ENCODE measurements around the gene RAP1GAP. TPM values are rescaled to one million over a fixed set of nuclear protein-coding genes. Genes with fewer than 3 reads are reported as not detected.

Gene RAP1GAP
- total RNA-seq, 1 experiment from 2014 or later, result 13.4 TPM

DNA sequence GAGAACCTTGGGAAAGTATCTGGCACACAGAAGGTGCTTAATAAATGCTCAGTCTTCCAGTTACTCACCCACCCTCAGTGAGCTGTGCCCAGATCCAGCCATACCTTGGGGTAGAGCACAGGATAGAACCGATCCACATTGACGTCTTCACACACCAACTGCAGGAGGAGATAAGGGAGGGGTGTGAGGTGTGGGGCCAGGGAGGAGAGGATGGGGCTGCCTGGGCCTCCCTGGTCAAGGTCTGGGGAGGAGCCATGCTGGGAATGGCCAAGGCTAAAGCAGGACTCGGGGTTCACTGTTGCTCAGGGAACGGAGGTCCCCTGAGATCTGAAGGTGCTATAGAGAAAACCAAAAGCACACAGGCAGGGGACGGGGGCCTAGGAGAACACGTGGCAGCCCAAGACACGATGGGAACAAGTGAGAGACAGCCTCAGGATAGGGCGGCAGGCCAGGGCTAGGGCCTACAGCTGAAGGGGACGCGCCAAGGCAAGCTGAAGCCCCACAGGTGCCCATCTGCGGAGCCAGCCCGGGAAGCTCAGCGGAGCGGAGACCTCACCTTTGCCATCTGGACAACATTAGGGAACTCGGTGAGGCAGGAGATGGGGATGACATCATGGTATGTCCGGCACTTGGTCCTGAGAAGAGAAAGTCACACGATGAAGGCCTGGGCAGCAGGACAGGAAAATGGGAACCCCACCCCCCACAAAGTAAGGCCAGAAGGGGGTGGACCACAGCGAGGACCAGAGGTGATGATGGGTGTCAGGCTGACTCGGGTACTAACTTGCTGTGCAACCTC is 55.9 kb downstream of the RAP1GAP start:
- Histone ChIP-seq H3K9ac (ENCODE audit: low read length) (no peak overlapping the region), H3K4me1 (ENCODE audit: control insufficient read depth in 1 of 2, insufficient read depth in 2 of 2, low read length in 2 of 2) (peaks cover 8 to 12% of the 10 kb centered on the region in 2 experiments; a peak in 3 of 4 replicates), H3K79me2 (ENCODE audit: insufficient read depth, low read length) (no peaks in the 10 kb centered on the region), H2AFZ (ENCODE audit: low read depth, low read length, poor library complexity, severe bottlenecking) (no peak overlapping the region), H3K9me2 (ENCODE audit: insufficient read depth) (no peaks in the 10 kb centered on the region), H3K27ac (ENCODE audit: low read depth, low read length) (no peak overlapping the region), H3K9me3 (ENCODE audit: control insufficient read depth in 1 of 2, insufficient read depth in 1 of 2, low read depth in 1 of 2, low read length in 2 of 2) (no peaks in the 10 kb centered on the region), H3K4me3 (replicated peaks in 1 of 2; ENCODE audit: low read depth in 1 of 2, low read length in 2 of 2) (no peak overlapping the region), H3K4me2 (ENCODE audit: low read length) (no peak overlapping the region), H3K36me3 (ENCODE audit: control insufficient read depth in 1 of 2, insufficient read depth in 2 of 2, low read length in 2 of 2) (no peaks in the 10 kb centered on the region), H3K27me3 (ENCODE audit: insufficient read depth, low read length) (no peaks in the 10 kb centered on the region), H4K20me1 (ENCODE audit: insufficient read depth) (no peaks in the 10 kb centered on the region)
- no TSS peak for BruUV-seq (replicated peaks)
- CTCF ChIA-PET, result no interaction called here
- RAD21 ChIA-PET (ENCODE audit: low non-redundant PET in 1 of 2, low total read pairs in 2 of 2, uncharacterized antibody in 2 of 2, unreplicated experiment in 2 of 2), result no interaction called here
- intact Hi-C loops (cut with micrococcal nuclease), result no loop called here
- ATAC-seq, result no peak
- DNase-seq (ENCODE audit: low read depth, low spot score), result no peak
- POLR2A ChIA-PET, result no interaction called here
- TF ChIP-seq, protein P1, sequence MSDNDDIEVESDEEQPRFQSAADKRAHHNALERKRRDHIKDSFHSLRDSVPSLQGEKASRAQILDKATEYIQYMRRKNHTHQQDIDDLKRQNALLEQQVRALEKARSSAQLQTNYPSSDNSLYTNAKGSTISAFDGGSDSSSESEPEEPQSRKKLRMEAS (IDR thresholded peaks at IDR 0.05), result no peak
- TF ChIP-seq JUND (IDR thresholded peaks at IDR 0.05) (no peak), YY1 (IDR thresholded peaks at IDR 0.05; ENCODE audit: extremely low read depth, insufficient replicate concordance, low read depth, low read length) (no peak)
- TF ChIP-seq, protein P2, sequence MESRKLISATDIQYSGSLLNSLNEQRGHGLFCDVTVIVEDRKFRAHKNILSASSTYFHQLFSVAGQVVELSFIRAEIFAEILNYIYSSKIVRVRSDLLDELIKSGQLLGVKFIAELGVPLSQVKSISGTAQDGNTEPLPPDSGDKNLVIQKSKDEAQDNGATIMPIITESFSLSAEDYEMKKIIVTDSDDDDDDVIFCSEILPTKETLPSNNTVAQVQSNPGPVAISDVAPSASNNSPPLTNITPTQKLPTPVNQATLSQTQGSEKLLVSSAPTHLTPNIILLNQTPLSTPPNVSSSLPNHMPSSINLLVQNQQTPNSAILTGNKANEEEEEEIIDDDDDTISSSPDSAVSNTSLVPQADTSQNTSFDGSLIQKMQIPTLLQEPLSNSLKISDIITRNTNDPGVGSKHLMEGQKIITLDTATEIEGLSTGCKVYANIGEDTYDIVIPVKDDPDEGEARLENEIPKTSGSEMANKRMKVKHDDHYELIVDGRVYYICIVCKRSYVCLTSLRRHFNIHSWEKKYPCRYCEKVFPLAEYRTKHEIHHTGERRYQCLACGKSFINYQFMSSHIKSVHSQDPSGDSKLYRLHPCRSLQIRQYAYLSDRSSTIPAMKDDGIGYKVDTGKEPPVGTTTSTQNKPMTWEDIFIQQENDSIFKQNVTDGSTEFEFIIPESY (IDR thresholded peaks at IDR 0.05; ENCODE audit: extremely low read depth, insufficient replicate concordance, low read length), result no peak

DNA sequence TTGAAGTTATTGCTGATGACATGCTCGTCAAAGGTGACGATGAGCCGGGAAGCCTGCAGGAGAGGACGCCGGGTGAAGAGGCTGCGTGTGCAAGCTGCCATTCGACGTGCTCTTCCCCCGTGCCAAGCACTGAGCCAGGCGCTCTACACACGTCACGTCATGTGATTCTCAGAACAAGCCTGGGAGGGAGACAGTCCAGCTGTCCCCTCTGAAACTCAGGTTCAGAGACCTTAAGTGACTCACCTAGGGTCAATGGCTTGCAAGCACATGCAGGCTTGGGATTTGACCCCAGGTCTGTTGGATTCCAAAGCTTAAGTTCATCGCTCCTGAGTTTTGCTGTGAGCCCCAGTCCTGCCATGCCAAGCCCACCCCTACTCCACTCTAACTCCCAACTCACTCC is 57.1 kb downstream of the RAP1GAP start:
- TF ChIP-seq EZH2 (IDR thresholded peaks at IDR 0.05) (no peak), EGR1 (IDR thresholded peaks at IDR 0.05; ENCODE audit: low read depth) (no peak), POLR2AphosphoS5 (IDR thresholded peaks at IDR 0.05; ENCODE audit: low read depth, low read length) (no peak), JUND (IDR thresholded peaks at IDR 0.05) (no peak), SIN3A (IDR thresholded peaks at IDR 0.05; ENCODE audit: low read depth) (no peak), SP1 (IDR thresholded peaks at IDR 0.05; ENCODE audit: low read depth) (no peak), ZFX (IDR thresholded peaks at IDR 0.05) (no peak), ZNF274 (IDR thresholded peaks at IDR 0.05; ENCODE audit: low read depth, low read length) (no peak)
- TF ChIP-seq, protein P3, sequence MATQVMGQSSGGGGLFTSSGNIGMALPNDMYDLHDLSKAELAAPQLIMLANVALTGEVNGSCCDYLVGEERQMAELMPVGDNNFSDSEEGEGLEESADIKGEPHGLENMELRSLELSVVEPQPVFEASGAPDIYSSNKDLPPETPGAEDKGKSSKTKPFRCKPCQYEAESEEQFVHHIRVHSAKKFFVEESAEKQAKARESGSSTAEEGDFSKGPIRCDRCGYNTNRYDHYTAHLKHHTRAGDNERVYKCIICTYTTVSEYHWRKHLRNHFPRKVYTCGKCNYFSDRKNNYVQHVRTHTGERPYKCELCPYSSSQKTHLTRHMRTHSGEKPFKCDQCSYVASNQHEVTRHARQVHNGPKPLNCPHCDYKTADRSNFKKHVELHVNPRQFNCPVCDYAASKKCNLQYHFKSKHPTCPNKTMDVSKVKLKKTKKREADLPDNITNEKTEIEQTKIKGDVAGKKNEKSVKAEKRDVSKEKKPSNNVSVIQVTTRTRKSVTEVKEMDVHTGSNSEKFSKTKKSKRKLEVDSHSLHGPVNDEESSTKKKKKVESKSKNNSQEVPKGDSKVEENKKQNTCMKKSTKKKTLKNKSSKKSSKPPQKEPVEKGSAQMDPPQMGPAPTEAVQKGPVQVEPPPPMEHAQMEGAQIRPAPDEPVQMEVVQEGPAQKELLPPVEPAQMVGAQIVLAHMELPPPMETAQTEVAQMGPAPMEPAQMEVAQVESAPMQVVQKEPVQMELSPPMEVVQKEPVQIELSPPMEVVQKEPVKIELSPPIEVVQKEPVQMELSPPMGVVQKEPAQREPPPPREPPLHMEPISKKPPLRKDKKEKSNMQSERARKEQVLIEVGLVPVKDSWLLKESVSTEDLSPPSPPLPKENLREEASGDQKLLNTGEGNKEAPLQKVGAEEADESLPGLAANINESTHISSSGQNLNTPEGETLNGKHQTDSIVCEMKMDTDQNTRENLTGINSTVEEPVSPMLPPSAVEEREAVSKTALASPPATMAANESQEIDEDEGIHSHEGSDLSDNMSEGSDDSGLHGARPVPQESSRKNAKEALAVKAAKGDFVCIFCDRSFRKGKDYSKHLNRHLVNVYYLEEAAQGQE (IDR thresholded peaks at IDR 0.05; ENCODE audit: low read depth), result no peak
- TF ChIP-seq, protein P4, sequence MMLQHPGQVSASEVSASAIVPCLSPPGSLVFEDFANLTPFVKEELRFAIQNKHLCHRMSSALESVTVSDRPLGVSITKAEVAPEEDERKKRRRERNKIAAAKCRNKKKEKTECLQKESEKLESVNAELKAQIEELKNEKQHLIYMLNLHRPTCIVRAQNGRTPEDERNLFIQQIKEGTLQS (IDR thresholded peaks at IDR 0.05), result no peak
- Histone ChIP-seq H3K27me3 (ENCODE audit: insufficient read depth, low read length) (no peaks in the 10 kb centered on the region), H3K4me1 (ENCODE audit: control insufficient read depth in 1 of 2, insufficient read depth in 2 of 2, low read length in 2 of 2) (peaks cover 13 to 24% of the 10 kb centered on the region in 2 experiments), H3K27ac (ENCODE audit: low read depth, low read length) (no peak overlapping the region), H3K9ac (ENCODE audit: low read length) (no peak overlapping the region), H3K4me3 (replicated peaks in 1 of 2; ENCODE audit: low read depth in 1 of 2, low read length in 2 of 2) (no peak overlapping the region), H3K4me2 (ENCODE audit: low read length) (no peak overlapping the region), H4K20me1 (ENCODE audit: insufficient read depth) (no peaks in the 10 kb centered on the region), H3K9me3 (ENCODE audit: control insufficient read depth in 1 of 2, insufficient read depth in 1 of 2, low read depth in 1 of 2, low read length in 2 of 2) (no peaks in the 10 kb centered on the region), H2AFZ (ENCODE audit: low read depth, low read length, poor library complexity, severe bottlenecking) (no peak overlapping the region), H3K9me2 (ENCODE audit: insufficient read depth) (no peaks in the 10 kb centered on the region), H3K79me2 (ENCODE audit: insufficient read depth, low read length) (no peaks in the 10 kb centered on the region), H3K36me3 (ENCODE audit: control insufficient read depth in 1 of 2, insufficient read depth in 2 of 2, low read length in 2 of 2) (no peaks in the 10 kb centered on the region)
- CTCF ChIA-PET, result no interaction called here
- DNase-seq (ENCODE audit: low read depth, low spot score), result no peak
- RAD21 ChIA-PET (ENCODE audit: low non-redundant PET in 1 of 2, low total read pairs in 2 of 2, uncharacterized antibody in 2 of 2, unreplicated experiment in 2 of 2), result no interaction called here
- no TSS peak for BruUV-seq (replicated peaks)
- no peak for ATAC-seq
- POLR2A ChIA-PET, result no interaction called here
- intact Hi-C loops (cut with micrococcal nuclease), result no loop called here

All from HCT116 (cell line).